Testis (tissue), 3 donors: ENCODE data around the gene KRT6B. TPM values are rescaled to one million over a fixed set of nuclear protein-coding genes. Genes with fewer than 3 reads are reported as not detected.

Experiments
- DNase-seq: peaks from one replicate; pipeline ENCODE4 v3.0.0-alpha.2; 2019
- H3K27ac ChIP-seq, 2 donors: fragments of 200-600 bp; sonication (generic); one replicate each; pipeline ENCODE4 v1.5.1; 2019
- H3K27me3 ChIP-seq: fragments of 200-600 bp; sonication (generic); one replicate; pipeline ENCODE4 v1.5.1; 2019
- H3K36me3 ChIP-seq: fragments of 200-600 bp; sonication (generic); one replicate; pipeline ENCODE4 v1.5.1; 2017; ENCODE audit warnings: low read depth; ENCODE audit errors: missing control alignments
- H3K4me1 ChIP-seq: fragments of 200-600 bp; sonication (generic); one replicate; pipeline ENCODE4 v1.5.1; 2019
- H3K4me3 ChIP-seq, 2 donors: fragments of 200-600 bp; sonication (generic); one replicate each; pipeline ENCODE4 v1.5.1; 2017 to 2019
- H3K9me3 ChIP-seq: fragments of 200-600 bp; sonication (generic); one replicate; pipeline ENCODE4 v1.5.1; 2017
- POLR2A ChIP-seq: fragments of 450-650 bp; IDR thresholded peaks from one replicate; pipeline ENCODE4 v1.6.1; 2017; ENCODE audit warnings: antibody characterized with exemption, mild to moderate bottlenecking, moderate library complexity
- WGBS, 2 donors: methylation state at CpG; one replicate each; pipeline ENCODE4 v1.1.5; 2018; 5-methylcytosine and 5-hydroxymethylcytosine counted together
- intact Hi-C: fragments of 100-400 bp; cut with DNase I; formaldehyde crosslinking; loops from one replicate; pipeline ENCODE4 v1.15.1; 2023; ENCODE audit warnings: low total_unique reads
- polyA plus RNA-seq: library from polyadenylated mRNA; stranded (reverse); fragments of 350-450 nt; fragmentation: Illumina TruSeq; extraction: RNeasy Lipid Tissue Mini Kit (QIAGEN cat#74804); gene quantifications from one replicate; pipeline ENCODE4 v1.2.3, GENCODE V29; 2014; ENCODE audit warnings: low read depth, low replicate concordance; ENCODE audit not compliant: insufficient read depth
- total RNA-seq, 2 donors: library from RNA; depleted of rRNA; stranded (reverse); fragments of >200 nt; gene quantifications; one replicate each; pipeline ENCODE4 v1.2.3, GENCODE V29; 2016
- TF ChIP-seq, protein P1 (sequence below), 3 experiments: fragments of 450-650 bp in 2 of 3; fragments of 200-600 bp in 1 of 3; sonication (generic) in 1 of 3; IDR thresholded peaks; one replicate each; pipeline ENCODE4 v1.5.1; 2016 to 2019; ENCODE audit warnings: antibody characterized with exemption in 3 of 3, mild to moderate bottlenecking in 2 of 3, moderate library complexity in 1 of 3

The KRT6B gene
- total and polyA plus RNA-seq, 3 donors from 2014 or later = 0.19 TPM; not detected in 2

- Histone ChIP-seq H3K27ac (no peak overlapping the region), H3K9me3 (no peaks in the 10 kb centered on the region), H3K4me1 (no peaks in the 10 kb centered on the region), H3K36me3 (no peaks in the 10 kb centered on the region), H3K27me3 (no peaks in the 10 kb centered on the region), H3K4me3 (no peak overlapping the region)
- TF ChIP-seq POLR2A = no peak
- TF ChIP-seq, protein P1, sequence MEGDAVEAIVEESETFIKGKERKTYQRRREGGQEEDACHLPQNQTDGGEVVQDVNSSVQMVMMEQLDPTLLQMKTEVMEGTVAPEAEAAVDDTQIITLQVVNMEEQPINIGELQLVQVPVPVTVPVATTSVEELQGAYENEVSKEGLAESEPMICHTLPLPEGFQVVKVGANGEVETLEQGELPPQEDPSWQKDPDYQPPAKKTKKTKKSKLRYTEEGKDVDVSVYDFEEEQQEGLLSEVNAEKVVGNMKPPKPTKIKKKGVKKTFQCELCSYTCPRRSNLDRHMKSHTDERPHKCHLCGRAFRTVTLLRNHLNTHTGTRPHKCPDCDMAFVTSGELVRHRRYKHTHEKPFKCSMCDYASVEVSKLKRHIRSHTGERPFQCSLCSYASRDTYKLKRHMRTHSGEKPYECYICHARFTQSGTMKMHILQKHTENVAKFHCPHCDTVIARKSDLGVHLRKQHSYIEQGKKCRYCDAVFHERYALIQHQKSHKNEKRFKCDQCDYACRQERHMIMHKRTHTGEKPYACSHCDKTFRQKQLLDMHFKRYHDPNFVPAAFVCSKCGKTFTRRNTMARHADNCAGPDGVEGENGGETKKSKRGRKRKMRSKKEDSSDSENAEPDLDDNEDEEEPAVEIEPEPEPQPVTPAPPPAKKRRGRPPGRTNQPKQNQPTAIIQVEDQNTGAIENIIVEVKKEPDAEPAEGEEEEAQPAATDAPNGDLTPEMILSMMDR (IDR thresholded peaks at IDR 0.05) = no peak
- intact Hi-C loops = no loop called here
- DNase-seq = no peak
- WGBS, 2 donors = 53 to 58% methylated on average over 1 of the region's 1 CpG
Measured at GRCh38 chr12:52487211-52487610, 35.3 kb upstream of the KRT6B start.

- H3K36me3 ChIP-seq = no peaks in the 10 kb centered on the region
- no peak overlapping the region for H3K4me3 ChIP-seq
- H3K4me1 ChIP-seq = no peaks in the 10 kb centered on the region
- intact Hi-C loops = no loop called here
- no peaks in the 10 kb centered on the region for H3K27me3 ChIP-seq
- H3K27ac ChIP-seq = no peak overlapping the region
- no peak for TF ChIP-seq POLR2A
- TF ChIP-seq, protein P1 (IDR thresholded peaks at IDR 0.05) = no peak
- no peak for DNase-seq
- H3K9me3 ChIP-seq = no peaks in the 10 kb centered on the region
- 83 to 89% methylated on average over 5 of the region's 5 CpGs for WGBS, 2 donors
Measured at GRCh38 chr12:52486166-52487105, 34.5 kb upstream of the KRT6B start.

GRCh38 chr12:52480073-52480472 lies 28.1 kb upstream of the KRT6B start:
- H3K27ac ChIP-seq = no peak overlapping the region
- no peak for DNase-seq

DNA sequence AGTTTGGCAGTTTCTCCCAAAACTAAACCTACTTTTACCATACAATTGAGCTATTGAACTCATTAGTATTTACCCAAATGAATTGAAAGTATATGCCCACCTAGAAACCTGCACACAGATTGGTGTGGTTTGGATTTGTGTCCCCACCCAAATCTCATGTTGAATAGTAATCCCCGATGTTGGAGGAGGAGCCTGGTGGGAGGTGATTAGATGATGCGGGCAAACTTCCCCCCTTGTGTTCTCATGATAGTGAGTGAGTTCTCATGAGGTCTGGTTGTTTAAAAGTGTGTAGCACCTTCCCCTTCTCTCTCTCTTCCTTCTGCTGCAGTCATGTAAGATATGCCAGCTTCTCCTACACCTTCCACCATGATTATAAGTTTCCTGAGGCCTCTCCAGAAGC lies 25.7 kb upstream of the KRT6B start:
- WGBS, 2 donors = 64 to 70% methylated on average over 2 of the region's 2 CpGs
- intact Hi-C loops = no loop called here
- H3K36me3 ChIP-seq = no peaks in the 10 kb centered on the region
- no peak for TF ChIP-seq POLR2A
- TF ChIP-seq, protein P1 (IDR thresholded peaks at IDR 0.05) = no peak
- no peaks in the 10 kb centered on the region for H3K4me1 ChIP-seq
- DNase-seq = no peak
- no peaks in the 10 kb centered on the region for H3K27me3 ChIP-seq
- H3K9me3 ChIP-seq = no peaks in the 10 kb centered on the region
- H3K27ac ChIP-seq = no peak overlapping the region
- no peak overlapping the region for H3K4me3 ChIP-seq

More at GRCh38 chr12:52480073-52480472, 28.1 kb upstream of the KRT6B start:
- Histone ChIP-seq H3K4me1 (no peaks in the 10 kb centered on the region), H3K4me3 (no peak overlapping the region), H3K9me3 (no peaks in the 10 kb centered on the region), H3K36me3 (no peaks in the 10 kb centered on the region), H3K27me3 (no peaks in the 10 kb centered on the region)
- WGBS, 2 donors = 51 to 55% methylated on average over 3 of the region's 3 CpGs
- intact Hi-C loops = no loop called here
- TF ChIP-seq, protein P1 (IDR thresholded peaks at IDR 0.05) = no peak
- no peak for TF ChIP-seq POLR2A
